Stomach smooth muscle (tissue), 2 donors: ENCODE measurements around the gene CPTP.
A peak's percentile ranks its signal among the peaks of the same experiment; 100 is the strongest.

ENCODE experiments used
- H3K27ac ChIP-seq: one replicate; pipeline ENCODE4 v1.7.0; 2013; ENCODE audit warnings: mild to moderate bottlenecking, low read length, inconsistent platforms
- H3K27me3 ChIP-seq, 2 donors: one replicate each; pipeline ENCODE4 v1.7.0; 2013; ENCODE audit warnings: low read length in 2 of 2; ENCODE audit not compliant: insufficient read depth in 2 of 2, control insufficient read depth in 1 of 2
- H3K36me3 ChIP-seq, 2 donors: one replicate each; pipeline ENCODE4 v1.7.0; 2013; ENCODE audit warnings: low read length in 2 of 2; ENCODE audit not compliant: control insufficient read depth in 2 of 2, insufficient read depth in 2 of 2
- H3K4me1 ChIP-seq: one replicate; pipeline ENCODE4 v1.7.0; 2013; ENCODE audit warnings: low read length; ENCODE audit not compliant: control insufficient read depth, insufficient read depth
- H3K4me3 ChIP-seq, 2 donors: one replicate each; pipeline ENCODE4 v1.7.0; 2013; ENCODE audit warnings: low read length in 2 of 2
- H3K9ac ChIP-seq, 2 donors: one replicate each; pipeline ENCODE4 v1.7.0; 2013; ENCODE audit warnings: low read length in 2 of 2, mild to moderate bottlenecking in 1 of 2
- H3K9me3 ChIP-seq, 2 donors: one replicate each; pipeline ENCODE4 v1.7.0; 2013; ENCODE audit warnings: low read length in 2 of 2; ENCODE audit not compliant: control insufficient read depth in 2 of 2
- donor health status: healthy.
- donor health status: Pancreatic carcinoma.

The CPTP gene

GRCh38 chr1:1340791-1341548 lies 16.4 kb downstream of the CPTP start:
- no peak overlapping the region for H3K27ac ChIP-seq
- H3K27me3 ChIP-seq = no peaks in the 10 kb centered on the region
- peaks cover 17% of the 10 kb centered on the region for H3K4me1 ChIP-seq
- no peaks in the 10 kb centered on the region for H3K9me3 ChIP-seq
- H3K9ac ChIP-seq = no peak overlapping the region
- no peak overlapping the region for H3K4me3 ChIP-seq
- H3K36me3 ChIP-seq = peaks cover 14 to 17% of the 10 kb centered on the region in 2 donors

- Histone ChIP-seq H3K4me1 (peaks cover 23% of the 10 kb centered on the region), H3K27ac (no peak overlapping the region), H3K27me3 (no peaks in the 10 kb centered on the region), H3K4me3 (no peak overlapping the region), H3K9me3 (no peaks in the 10 kb centered on the region), H3K36me3 (peaks cover 14 to 17% of the 10 kb centered on the region in 2 donors), H3K9ac (no peak overlapping the region)
Measured at GRCh38 chr1:1341549-1342021, 17.0 kb downstream of the CPTP start.

GRCh38 chr1:1342061-1342562 lies 17.5 kb downstream of the CPTP start:
- peaks cover 28% of the 10 kb centered on the region for H3K4me1 ChIP-seq
- H3K36me3 ChIP-seq = peaks cover 14 to 17% of the 10 kb centered on the region in 2 donors
- H3K27me3 ChIP-seq = no peaks in the 10 kb centered on the region
- H3K4me3 ChIP-seq = no peak overlapping the region
- H3K9me3 ChIP-seq = no peaks in the 10 kb centered on the region
- H3K9ac ChIP-seq = no peak overlapping the region
- no peak overlapping the region for H3K27ac ChIP-seq

- Histone ChIP-seq H3K36me3 (peaks cover 14 to 17% of the 10 kb centered on the region in 2 donors), H3K4me1 (peaks cover 33% of the 10 kb centered on the region), H3K4me3 (no peak overlapping the region)
Measured at GRCh38 chr1:1342584-1343115, 18.0 kb downstream of the CPTP start.

DNA sequence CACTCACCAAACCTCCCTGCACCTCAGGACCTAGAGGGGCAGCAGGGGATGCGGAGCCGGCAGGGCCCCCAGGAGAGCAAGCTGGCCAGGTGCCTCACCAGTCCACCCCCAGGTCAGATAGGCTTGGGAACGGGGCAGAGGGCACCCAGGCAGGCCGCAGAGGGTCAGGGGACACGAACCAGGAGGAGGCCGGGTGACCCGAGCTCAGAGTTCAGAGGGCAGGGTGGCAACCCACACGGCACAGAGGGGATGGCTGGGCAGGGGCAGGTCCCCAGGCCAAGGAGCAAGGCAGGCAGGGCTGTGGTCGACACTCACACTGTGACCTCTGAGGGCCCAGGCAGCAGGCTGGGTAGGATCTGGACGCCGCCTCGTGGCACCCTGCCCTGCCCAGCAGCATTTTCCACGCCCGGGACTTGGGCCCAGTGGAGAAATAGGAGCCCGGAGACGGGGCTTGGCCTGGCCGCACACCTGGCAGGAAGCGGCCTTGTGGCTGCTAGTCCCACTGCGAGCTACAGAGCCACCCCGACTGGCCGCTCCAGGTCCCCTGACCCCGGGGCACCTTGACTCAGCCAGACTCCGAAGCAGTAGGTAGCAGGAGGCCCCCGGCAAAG lies 19.3 kb downstream of the CPTP start:
- Histone ChIP-seq H3K27ac (no peak overlapping the region), H3K27me3 (no peaks in the 10 kb centered on the region), H3K36me3 (peaks cover 14 to 16% of the 10 kb centered on the region in 2 donors), H3K4me1 (peaks cover 42% of the 10 kb centered on the region), H3K9me3 (no peaks in the 10 kb centered on the region), H3K4me3 (no peak overlapping the region), H3K9ac (no peak overlapping the region)

More at GRCh38 chr1:1342584-1343115, 18.0 kb downstream of the CPTP start:
- Histone ChIP-seq H3K27me3 (no peaks in the 10 kb centered on the region), H3K27ac (no peak overlapping the region), H3K9ac (no peak overlapping the region), H3K9me3 (no peaks in the 10 kb centered on the region)

DNA sequence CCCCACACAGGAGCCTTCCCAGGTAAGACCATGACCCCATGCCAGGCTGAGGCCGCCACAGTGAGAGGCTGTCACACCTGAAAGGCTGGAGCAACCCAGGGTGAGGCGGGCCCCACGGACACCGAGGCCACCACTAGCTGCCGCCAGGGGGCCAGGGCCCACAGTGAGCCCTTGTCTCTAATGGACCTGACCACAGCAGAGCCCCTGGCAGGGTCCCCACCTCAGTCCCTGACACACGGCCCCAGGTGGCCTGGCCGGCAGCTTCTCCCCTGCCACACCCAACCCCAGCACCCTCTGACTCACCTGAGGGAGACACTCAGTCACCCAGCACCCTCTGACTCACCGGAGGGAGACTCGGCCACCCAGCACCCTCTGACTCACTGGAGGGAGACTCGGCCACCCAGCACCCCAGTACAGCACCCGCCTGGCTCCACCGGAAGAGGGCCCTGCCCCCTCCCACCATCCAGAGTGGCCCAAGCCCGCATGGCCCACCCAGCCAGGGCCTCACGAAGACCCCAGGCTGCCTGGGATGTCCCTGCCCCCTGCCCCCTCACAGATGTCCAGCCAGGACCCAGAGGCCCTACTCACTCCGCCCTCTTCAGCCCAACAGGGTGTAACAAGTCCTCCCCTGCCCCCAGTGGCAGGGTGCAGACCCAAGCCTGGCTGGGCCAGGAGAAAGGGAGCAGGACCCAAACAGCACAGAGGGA lies 20.2 kb downstream of the CPTP start:
- no peak overlapping the region for H3K27ac ChIP-seq
- H3K4me1 ChIP-seq = peaks cover 42% of the 10 kb centered on the region
- H3K4me3 ChIP-seq = no peak overlapping the region
- H3K27me3 ChIP-seq = no peaks in the 10 kb centered on the region
- no peak overlapping the region for H3K9ac ChIP-seq
- H3K36me3 ChIP-seq = peaks cover 14 to 15% of the 10 kb centered on the region in 2 donors
- no peaks in the 10 kb centered on the region for H3K9me3 ChIP-seq

- H3K27me3 ChIP-seq = no peaks in the 10 kb centered on the region
- H3K9me3 ChIP-seq = no peaks in the 10 kb centered on the region
- H3K4me1 ChIP-seq = peaks cover 42% of the 10 kb centered on the region
- no peak overlapping the region for H3K27ac ChIP-seq
- no peak overlapping the region for H3K4me3 ChIP-seq
- H3K9ac ChIP-seq = no peak overlapping the region
- H3K36me3 ChIP-seq = peaks cover 12 to 14% of the 10 kb centered on the region in 2 donors
Measured at GRCh38 chr1:1345384-1345783, 20.8 kb downstream of the CPTP start.

GRCh38 chr1:1345860-1346500 lies 21.4 kb downstream of the CPTP start:
- Histone ChIP-seq H3K9me3 (no peaks in the 10 kb centered on the region), H3K27ac (no peak overlapping the region), H3K4me1 (peaks cover 42% of the 10 kb centered on the region), H3K36me3 (peaks cover 6 to 8% of the 10 kb centered on the region in 2 donors), H3K27me3 (no peaks in the 10 kb centered on the region), H3K4me3 (peak overlapping the region in 1 of 2 donors; percentile 29), H3K9ac (peak overlapping the region in 1 of 2 donors; percentile 47)

DNA sequence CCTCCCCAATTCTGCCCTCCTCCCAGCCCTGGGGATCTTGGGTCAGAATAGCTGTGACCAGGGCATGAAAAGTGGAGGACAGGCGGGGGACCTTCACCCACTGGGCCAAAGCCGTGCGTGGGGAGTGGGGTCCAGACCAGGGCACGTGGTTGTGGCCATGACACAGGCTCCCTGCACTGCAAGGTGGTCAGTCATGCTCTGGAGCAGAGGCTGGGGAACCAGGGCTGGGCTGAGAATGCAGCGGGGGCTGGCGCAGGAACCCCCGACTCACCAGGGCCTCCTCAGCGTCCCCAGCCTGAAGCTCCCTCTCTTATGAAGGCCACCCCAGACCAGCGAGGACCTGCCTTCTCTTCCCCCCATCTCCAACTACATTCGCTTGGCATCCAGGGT lies 21.9 kb downstream of the CPTP start:
- Histone ChIP-seq H3K27me3 (no peaks in the 10 kb centered on the region), H3K9ac (peak overlapping the region in 1 of 2 donors; percentile 47), H3K36me3 (peaks cover under 1 to 3% of the 10 kb centered on the region in 2 donors), H3K27ac (no peak overlapping the region), H3K4me3 (peak overlapping the region in 1 of 2 donors; percentile 29), H3K9me3 (no peaks in the 10 kb centered on the region), H3K4me1 (peaks cover 43% of the 10 kb centered on the region)

DNA sequence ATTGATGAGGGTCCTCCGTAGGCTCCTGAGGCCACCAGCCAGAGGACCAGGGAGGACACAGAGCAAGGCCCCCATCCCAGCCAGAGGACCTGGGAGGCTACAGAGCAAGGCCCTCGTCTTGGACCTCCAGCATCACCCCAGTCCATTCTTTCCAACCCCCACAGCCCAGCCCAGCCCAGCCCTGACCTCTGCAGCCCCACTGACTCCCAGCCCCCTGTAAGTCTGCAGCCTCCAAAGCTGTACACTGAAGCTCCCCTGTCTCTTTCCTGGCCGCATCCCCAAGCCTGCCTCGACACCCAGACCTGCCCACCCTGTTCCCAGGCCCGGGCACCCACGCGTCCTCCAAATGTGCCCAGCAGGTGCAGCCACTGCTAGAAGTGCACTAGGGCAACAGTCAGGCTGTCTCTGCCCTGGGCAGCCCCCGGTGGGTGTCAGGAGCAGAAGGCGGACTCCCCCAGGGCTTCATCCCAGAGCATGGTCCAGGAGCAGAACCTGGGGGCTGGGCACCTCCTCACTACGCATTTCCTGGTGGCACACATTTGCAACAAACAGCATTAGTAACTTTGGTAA lies 22.5 kb downstream of the CPTP start:
- H3K36me3 ChIP-seq = no peaks in the 10 kb centered on the region
- H3K9me3 ChIP-seq = no peaks in the 10 kb centered on the region
- H3K27ac ChIP-seq = no peak overlapping the region
- peak overlapping the region in 1 of 2 donors; percentile 85 for H3K4me3 ChIP-seq
- H3K27me3 ChIP-seq = no peaks in the 10 kb centered on the region
- H3K9ac ChIP-seq = peak overlapping the region in 1 of 2 donors; percentile 72
- H3K4me1 ChIP-seq = peaks cover 48% of the 10 kb centered on the region
